Liver (tissue), 9 donors: Measurements from ENCODE around the gene PGC. TPM values are rescaled to one million over a fixed set of nuclear protein-coding genes. Genes with fewer than 3 reads are reported as not detected.

Source experiments
- DNase-seq: peaks from one replicate; pipeline ENCODE4 v3.0.0-alpha.2; 2017; ENCODE audit warnings: low spot score
- H3K27ac ChIP-seq, 2 donors: one replicate each; pipeline ENCODE4 v1.7.0; 2013; ENCODE audit warnings: inconsistent platforms in 2 of 2, low read length in 2 of 2, control low read depth in 1 of 2, low read depth in 1 of 2, mild to moderate bottlenecking in 1 of 2
- H3K27me3 ChIP-seq, 4 donors: one replicate each; pipeline versions ENCODE4 v1.6.1 to v1.7.0; 2013; ENCODE audit warnings: low read length in 3 of 4, inconsistent platforms in 1 of 4, mild to moderate bottlenecking in 1 of 4, moderate library complexity in 1 of 4; ENCODE audit not compliant: control insufficient read depth in 4 of 4, insufficient read depth in 4 of 4
- H3K36me3 ChIP-seq, 4 donors: one replicate each; pipeline versions ENCODE4 v1.6.1 to v1.7.0; 2013; ENCODE audit warnings: low read length in 3 of 4, mild to moderate bottlenecking in 3 of 4, low read depth in 1 of 4, moderate library complexity in 1 of 4; ENCODE audit not compliant: control insufficient read depth in 4 of 4, insufficient read depth in 3 of 4
- H3K4me1 ChIP-seq, 4 donors: one replicate each; pipeline versions ENCODE4 v1.6.1 to v1.7.0; 2013; ENCODE audit warnings: low read length in 3 of 4, mild to moderate bottlenecking in 3 of 4, moderate library complexity in 1 of 4; ENCODE audit not compliant: control insufficient read depth in 4 of 4, insufficient read depth in 4 of 4
- H3K4me3 ChIP-seq, 3 donors: one replicate each; pipeline versions ENCODE4 v1.6.1 to v1.7.0; 2013; ENCODE audit warnings: low read length in 3 of 3, control low read depth in 1 of 3, low read depth in 1 of 3, mild to moderate bottlenecking in 1 of 3
- H3K9ac ChIP-seq, 2 donors: one replicate each; pipeline ENCODE4 v1.7.0; 2013; ENCODE audit warnings: low read length in 2 of 2, mild to moderate bottlenecking in 2 of 2, moderate library complexity in 2 of 2, control low read depth in 1 of 2, low read depth in 1 of 2
- H3K9me3 ChIP-seq, 4 donors: one replicate each; pipeline versions ENCODE4 v1.6.1 to v1.7.0; 2013; ENCODE audit warnings: low read length in 3 of 4; ENCODE audit not compliant: control insufficient read depth in 4 of 4
- EGR1 ChIP-seq, 2 donors: IDR thresholded peaks; 2 replicates each; pipeline ENCODE4 v1.6.1; 2016 to 2018; ENCODE audit warnings: antibody characterized with exemption in 2 of 2, low read depth in 2 of 2
- FOXA1 ChIP-seq: IDR thresholded peaks from 2 replicates; pipeline ENCODE4 v1.6.1; 2016; ENCODE audit warnings: antibody characterized with exemption
- FOXA2 ChIP-seq: IDR thresholded peaks from 2 replicates; pipeline ENCODE4 v1.6.1; 2016; ENCODE audit warnings: antibody characterized with exemption
- GABPA ChIP-seq, 2 donors: IDR thresholded peaks in 1 of 2; conservative IDR thresholded peaks in 1 of 2; 2 replicates each; pipeline ENCODE4 v1.6.1; 2016; ENCODE audit warnings: antibody characterized with exemption in 2 of 2, mild to moderate bottlenecking in 1 of 2, moderate library complexity in 1 of 2
- HNF4A ChIP-seq, 2 donors: conservative IDR thresholded peaks; 2 replicates each; pipeline ENCODE4 v1.6.1; 2016; ENCODE audit warnings: antibody characterized with exemption in 2 of 2, mild to moderate bottlenecking in 2 of 2
- JUND ChIP-seq, 2 donors: IDR thresholded peaks; 2 replicates each; pipeline ENCODE4 v1.6.1; 2016; ENCODE audit warnings: antibody characterized with exemption in 2 of 2
- NR2F2 ChIP-seq: IDR thresholded peaks from 2 replicates; pipeline ENCODE4 v1.6.1; 2016; ENCODE audit warnings: antibody characterized with exemption
- RAD21 ChIP-seq, 2 donors: IDR thresholded peaks; 2 replicates each; pipeline ENCODE4 v1.6.1; 2016; ENCODE audit warnings: antibody characterized with exemption in 2 of 2, mild to moderate bottlenecking in 2 of 2
- REST ChIP-seq: IDR thresholded peaks from 2 replicates; pipeline ENCODE4 v1.6.1; 2016; ENCODE audit warnings: antibody characterized with exemption, mild to moderate bottlenecking
- RXRA ChIP-seq, 2 donors: IDR thresholded peaks; 2 replicates each; pipeline ENCODE4 v1.6.1; 2017 to 2018; ENCODE audit warnings: antibody characterized with exemption in 2 of 2, mild to moderate bottlenecking in 1 of 2
- YY1 ChIP-seq: IDR thresholded peaks from 2 replicates; pipeline ENCODE4 v1.6.1; 2016; ENCODE audit warnings: antibody characterized with exemption, mild to moderate bottlenecking
- WGBS: extraction: QIAGEN DNeasy Blood & Tissue Kit; methylation state at CpG from one replicate; pipeline ENCODE4 v1.1.7; 2013; 5-methylcytosine and 5-hydroxymethylcytosine counted together
- polyA plus RNA-seq, 2 donors: library from polyadenylated mRNA; stranded (reverse) in 1 of 2; unstranded in 1 of 2; fragments of 200-250 nt in 1 of 2; fragments of >200 nt in 1 of 2; fragmentation: Nextera tagmentation in 1 of 2; extraction: Ambion mirVana in 1 of 2; gene quantifications; one replicate each; pipeline versions ENCODE4 v1.2.1 to v1.2.3, GENCODE V29; 2013 to 2015
- total RNA-seq, 2 donors: library from RNA; depleted of rRNA; stranded (reverse); fragments of >200 nt; gene quantifications; one replicate each; pipeline ENCODE4 v1.2.3, GENCODE V29; 2014
- TF ChIP-seq, protein P1 (sequence below): IDR thresholded peaks from 2 replicates; pipeline ENCODE4 v1.6.1; 2016; ENCODE audit warnings: antibody characterized with exemption
- TF ChIP-seq, protein P2 (sequence below): fragments of 150-350 bp; IDR thresholded peaks from 2 replicates; pipeline ENCODE4 v1.5.1; 2017; ENCODE audit warnings: improper control_type of control experiment, low read depth, low read length; ENCODE audit not compliant: missing input control
- TF ChIP-seq, protein P3 (sequence below): IDR thresholded peaks from 2 replicates; pipeline ENCODE4 v1.6.1; 2016; ENCODE audit warnings: antibody characterized with exemption
- donor health status: healthy.
- donor health status: healthy.
- donor health status: healthy.
- donor health status: healthy.
- donor health status: healthy.

The PGC gene
- total and polyA plus RNA-seq, 4 donors = 0.05 to 0.18 TPM; not detected in 2

DNA sequence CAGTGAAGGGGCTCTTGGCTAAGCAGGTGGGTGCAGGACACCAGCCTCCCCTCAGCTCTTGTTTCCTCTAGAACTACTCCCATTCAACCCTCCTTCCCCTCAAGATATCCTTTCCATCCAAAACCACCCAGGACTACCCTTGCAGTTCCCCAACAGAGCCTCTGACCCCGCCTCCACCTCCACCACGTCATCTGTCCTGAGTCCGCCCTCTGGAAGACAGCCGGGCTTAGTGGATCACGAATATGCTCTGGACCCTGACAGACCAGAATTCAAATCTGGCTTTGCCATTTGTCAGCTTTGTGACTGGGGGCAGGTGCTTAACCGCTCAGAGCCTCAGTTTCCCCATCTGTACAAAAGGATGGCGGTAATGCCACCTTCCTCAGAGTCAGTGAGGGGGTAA, 43.2 kb downstream of the PGC start:
- H3K36me3 ChIP-seq = no peaks in the 10 kb centered on the region
- no peaks in the 10 kb centered on the region for H3K4me1 ChIP-seq
- H3K27ac ChIP-seq = no peak overlapping the region
- H3K27me3 ChIP-seq = no peaks in the 10 kb centered on the region
- TF ChIP-seq, protein P1, sequence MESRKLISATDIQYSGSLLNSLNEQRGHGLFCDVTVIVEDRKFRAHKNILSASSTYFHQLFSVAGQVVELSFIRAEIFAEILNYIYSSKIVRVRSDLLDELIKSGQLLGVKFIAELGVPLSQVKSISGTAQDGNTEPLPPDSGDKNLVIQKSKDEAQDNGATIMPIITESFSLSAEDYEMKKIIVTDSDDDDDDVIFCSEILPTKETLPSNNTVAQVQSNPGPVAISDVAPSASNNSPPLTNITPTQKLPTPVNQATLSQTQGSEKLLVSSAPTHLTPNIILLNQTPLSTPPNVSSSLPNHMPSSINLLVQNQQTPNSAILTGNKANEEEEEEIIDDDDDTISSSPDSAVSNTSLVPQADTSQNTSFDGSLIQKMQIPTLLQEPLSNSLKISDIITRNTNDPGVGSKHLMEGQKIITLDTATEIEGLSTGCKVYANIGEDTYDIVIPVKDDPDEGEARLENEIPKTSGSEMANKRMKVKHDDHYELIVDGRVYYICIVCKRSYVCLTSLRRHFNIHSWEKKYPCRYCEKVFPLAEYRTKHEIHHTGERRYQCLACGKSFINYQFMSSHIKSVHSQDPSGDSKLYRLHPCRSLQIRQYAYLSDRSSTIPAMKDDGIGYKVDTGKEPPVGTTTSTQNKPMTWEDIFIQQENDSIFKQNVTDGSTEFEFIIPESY = no peak
- no peak for TF ChIP-seq RXRA (IDR thresholded peaks at IDR 0.05)
- H3K9ac ChIP-seq = no peak overlapping the region
- no peak overlapping the region for H3K4me3 ChIP-seq
- no peaks in the 10 kb centered on the region for H3K9me3 ChIP-seq
- no peak for DNase-seq
- 90% methylated on average over 7 of the region's 7 CpGs for WGBS

DNA sequence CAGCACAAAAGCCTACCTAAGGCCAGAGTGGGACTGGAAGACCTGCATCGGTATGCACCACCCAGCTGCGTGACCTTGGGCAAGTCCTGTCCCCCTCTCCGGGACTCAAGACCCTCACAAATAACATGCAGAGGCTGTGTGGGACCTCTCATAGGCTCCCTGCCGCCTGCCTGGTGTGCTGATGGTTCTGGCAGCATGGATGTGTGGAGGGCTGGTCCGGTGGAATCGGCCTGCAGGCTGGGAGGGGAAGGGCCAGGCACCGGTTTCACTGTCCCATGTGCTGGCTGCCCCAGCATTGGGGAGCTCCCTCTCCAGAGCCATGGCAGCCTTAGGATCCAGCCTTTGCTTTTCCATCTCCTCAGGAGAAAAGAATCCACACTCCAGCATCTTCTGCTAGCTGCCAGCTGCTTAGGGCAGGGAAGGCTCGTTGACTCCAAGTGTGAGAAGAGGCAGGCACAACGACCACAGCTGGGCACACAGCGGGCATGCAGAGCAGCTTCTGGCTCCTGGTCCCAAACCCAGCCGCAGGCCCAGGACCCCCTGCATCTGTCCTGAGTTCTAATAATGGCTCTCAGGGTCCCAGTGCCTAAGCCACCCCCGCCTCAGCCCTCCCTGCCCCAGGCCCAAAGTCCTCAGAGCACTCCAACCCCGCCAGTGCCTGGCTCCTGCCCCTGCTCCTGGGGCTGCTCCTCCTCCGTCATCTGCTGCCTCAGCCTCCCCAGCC, 44.3 kb downstream of the PGC start:
- DNase-seq = no peak
- H3K36me3 ChIP-seq = no peaks in the 10 kb centered on the region
- no peak overlapping the region for H3K27ac ChIP-seq
- no peak overlapping the region for H3K4me3 ChIP-seq
- no peak for TF ChIP-seq REST
- TF ChIP-seq, protein P1 = no peak
- TF ChIP-seq YY1 = no peak
- no peak for TF ChIP-seq EGR1 (IDR thresholded peaks at IDR 0.05; ENCODE audit: low read depth in 2 of 2)
- no peak for TF ChIP-seq HNF4A (conservative IDR thresholded peaks at IDR 0.05)
- TF ChIP-seq JUND (IDR thresholded peaks at IDR 0.05) = no peak
- TF ChIP-seq, protein P2, sequence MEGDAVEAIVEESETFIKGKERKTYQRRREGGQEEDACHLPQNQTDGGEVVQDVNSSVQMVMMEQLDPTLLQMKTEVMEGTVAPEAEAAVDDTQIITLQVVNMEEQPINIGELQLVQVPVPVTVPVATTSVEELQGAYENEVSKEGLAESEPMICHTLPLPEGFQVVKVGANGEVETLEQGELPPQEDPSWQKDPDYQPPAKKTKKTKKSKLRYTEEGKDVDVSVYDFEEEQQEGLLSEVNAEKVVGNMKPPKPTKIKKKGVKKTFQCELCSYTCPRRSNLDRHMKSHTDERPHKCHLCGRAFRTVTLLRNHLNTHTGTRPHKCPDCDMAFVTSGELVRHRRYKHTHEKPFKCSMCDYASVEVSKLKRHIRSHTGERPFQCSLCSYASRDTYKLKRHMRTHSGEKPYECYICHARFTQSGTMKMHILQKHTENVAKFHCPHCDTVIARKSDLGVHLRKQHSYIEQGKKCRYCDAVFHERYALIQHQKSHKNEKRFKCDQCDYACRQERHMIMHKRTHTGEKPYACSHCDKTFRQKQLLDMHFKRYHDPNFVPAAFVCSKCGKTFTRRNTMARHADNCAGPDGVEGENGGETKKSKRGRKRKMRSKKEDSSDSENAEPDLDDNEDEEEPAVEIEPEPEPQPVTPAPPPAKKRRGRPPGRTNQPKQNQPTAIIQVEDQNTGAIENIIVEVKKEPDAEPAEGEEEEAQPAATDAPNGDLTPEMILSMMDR = no peak
- TF ChIP-seq GABPA (IDR thresholded peaks at IDR 0.05 in 1 of 2, conservative IDR thresholded peaks at IDR 0.05 in 1 of 2) = no peak
- no peak for TF ChIP-seq FOXA1
- TF ChIP-seq NR2F2 = no peak
- TF ChIP-seq, protein P3, sequence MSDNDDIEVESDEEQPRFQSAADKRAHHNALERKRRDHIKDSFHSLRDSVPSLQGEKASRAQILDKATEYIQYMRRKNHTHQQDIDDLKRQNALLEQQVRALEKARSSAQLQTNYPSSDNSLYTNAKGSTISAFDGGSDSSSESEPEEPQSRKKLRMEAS = no peak
- TF ChIP-seq FOXA2 = no peak
- TF ChIP-seq RAD21 (IDR thresholded peaks at IDR 0.05) = no peak
- WGBS = 93% methylated on average over 14 of the region's 14 CpGs
- H3K9me3 ChIP-seq = no peaks in the 10 kb centered on the region
- H3K27me3 ChIP-seq = no peaks in the 10 kb centered on the region
- no peaks in the 10 kb centered on the region for H3K4me1 ChIP-seq
- no peak overlapping the region for H3K9ac ChIP-seq
